ENCODE measurements around the gene P2RX7.

- no peak for TF ChIP-seq POLR2AphosphoS5 (IDR thresholded peaks at IDR 0.05)
- no peak for TF ChIP-seq CTCF (IDR thresholded peaks at IDR 0.05; ENCODE audit: poor library complexity, severe bottlenecking)
- no peak for TF ChIP-seq EZH2 (IDR thresholded peaks at IDR 0.05; ENCODE audit: borderline replicate concordance, insufficient read depth, low read length, poor library complexity, severe bottlenecking)
- TF ChIP-seq EP300 (conservative IDR thresholded peaks at IDR 0.05; ENCODE audit: poor library complexity, severe bottlenecking), result no peak
- no peak for TF ChIP-seq RAD21 (conservative IDR thresholded peaks at IDR 0.05)
- TF ChIP-seq REST (IDR thresholded peaks at IDR 0.05; ENCODE audit: borderline replicate concordance), result no peak
- no peak for TF ChIP-seq TAF1 (IDR thresholded peaks at IDR 0.05; ENCODE audit: low read depth)
- no peak for TF ChIP-seq SMC3 (conservative IDR thresholded peaks at IDR 0.05; ENCODE audit: poor library complexity)
- no peak for TF ChIP-seq MXI1 (conservative IDR thresholded peaks at IDR 0.05; ENCODE audit: poor library complexity, severe bottlenecking)
Measured at GRCh38 chr12:121145221-121145620, 12.5 kb downstream of the P2RX7 start.
